ENCODE data around the gene HIVEP3. TPM values are rescaled to one million over a fixed set of nuclear protein-coding genes. Genes with fewer than 3 reads are reported as not detected.

HIVEP3 gene
- total RNA-seq, 1 experiment from 2014 or later, result 1.4 TPM

GRCh38 chr1:41539999-41540398 lies 378.7 kb downstream of the HIVEP3 start:
- Mint-ChIP-seq H3K27ac (no peak overlapping the region), H3K4me3 (no peak overlapping the region), H3K4me1 (peaks cover 2 to 3% of the 10 kb centered on the region in 2 experiments; a peak in 1 of 4 replicates), H3K27me3 (ENCODE audit: low read depth) (peaks cover 13% of the 10 kb centered on the region), H3K9me3 (peaks cover 3 to 6% of the 10 kb centered on the region in 2 experiments; a peak in 4 of 5 replicates), H3K36me3 (ENCODE audit: insufficient read depth in 1 of 3, low read depth in 3 of 3) (peaks cover 0 to 4% (median under 1%) of the 10 kb centered on the region in 3 experiments; a peak in 2 of 7 replicates)
- H4K91ac ChIP-seq (ENCODE audit: insufficient read length, low read depth, low read length), result no peak overlapping the region
- H3K4ac ChIP-seq (ENCODE audit: low read depth, low read length), result no peak overlapping the region
- no peak overlapping the region for H3K14ac ChIP-seq (ENCODE audit: insufficient read depth, low read length)
- H3K27me3 ChIP-seq (ENCODE audit: insufficient read depth, low read length), result no peaks in the 10 kb centered on the region
- H2BK120ac ChIP-seq (ENCODE audit: low read depth, low read length, poor library complexity, severe bottlenecking), result no peak overlapping the region
- no peak overlapping the region for H3K4me2 ChIP-seq (ENCODE audit: insufficient read depth, insufficient read length, low read length)
- H3K23ac ChIP-seq (ENCODE audit: insufficient read length, low read depth, low read length), result no peak overlapping the region
- H2AFZ ChIP-seq (ENCODE audit: low read length), result no peak overlapping the region
- no peak overlapping the region for H2AK5ac ChIP-seq (ENCODE audit: insufficient read length, low read length)
- H3K23me2 ChIP-seq (ENCODE audit: insufficient read length, low read depth, low read length, poor library complexity, severe bottlenecking), result no peaks in the 10 kb centered on the region
- H4K5ac ChIP-seq (ENCODE audit: insufficient read length, low read depth, low read length), result no peak overlapping the region
- no peak for TF ChIP-seq CTCF (conservative IDR thresholded peaks at IDR 0.05)
- no peak overlapping the region for H3T11ph ChIP-seq (ENCODE audit: low read length)
- H3K9ac ChIP-seq (ENCODE audit: extremely low read depth, insufficient read length, low read length), result no peak overlapping the region
- no peak overlapping the region for H2BK15ac ChIP-seq (ENCODE audit: low read depth, low read length)
- H2BK12ac ChIP-seq (ENCODE audit: insufficient read length, low read depth, low read length), result no peak overlapping the region
- H2BK5ac ChIP-seq (ENCODE audit: insufficient read length, low read length), result no peak overlapping the region
- H3K18ac ChIP-seq (ENCODE audit: insufficient read length, low read depth, low read length), result no peak overlapping the region
- H3K4me1 ChIP-seq (ENCODE audit: insufficient read depth, low read length), result no peaks in the 10 kb centered on the region
- H4K20me1 ChIP-seq (ENCODE audit: control insufficient read depth, insufficient read depth, insufficient read length), result no peaks in the 10 kb centered on the region
- H2BK20ac ChIP-seq (ENCODE audit: low read depth, low read length, poor library complexity, severe bottlenecking), result no peak overlapping the region
- no peak overlapping the region for H3K56ac ChIP-seq (ENCODE audit: insufficient read length, low read depth, low read length)
- no peak for DNase-seq
- no peak overlapping the region for H4K8ac ChIP-seq (replicated peaks; ENCODE audit: insufficient read length, low read depth, low read length)
- H3K27ac ChIP-seq (ENCODE audit: insufficient read length, low read depth, low read length), result no peak overlapping the region
- H3K79me1 ChIP-seq (ENCODE audit: insufficient read depth, low read depth, low read length, poor library complexity, severe bottlenecking), result no peaks in the 10 kb centered on the region
- WGBS (ENCODE audit: extremely low coverage, insufficient read length, low lambda C conversion rate), result no CpG with 5 or more reads among the region's 8 CpGs
- H3K79me2 ChIP-seq (ENCODE audit: insufficient read depth, low read length), result no peaks in the 10 kb centered on the region
- H3K9me3 ChIP-seq (ENCODE audit: control insufficient read depth, low read depth, low read length), result peaks cover 3% of the 10 kb centered on the region

Measured in H9 (cell line).